Measurements from ENCODE around the gene KCNMA1. TPM values are rescaled to one million over a fixed set of nuclear protein-coding genes. Genes with fewer than 3 reads are reported as not detected.

The KCNMA1 gene
- total and polyA plus RNA-seq, 10 of the 15 experiments (the other 5 are each of a cell fraction or from before 2014, with no cell fraction given), result 8.5 to 77.0 (median 21.3) TPM

- TF ChIP-seq SPI1 (IDR thresholded peaks at IDR 0.05; ENCODE audit: borderline replicate concordance, insufficient read depth, low read depth, low read length), result no peak
- TF ChIP-seq NFYB (IDR thresholded peaks at IDR 0.05; ENCODE audit: insufficient read depth, low read depth, low read length), result no peak
- TF ChIP-seq ELK1 (IDR thresholded peaks at IDR 0.05; ENCODE audit: low read depth, low read length), result no peak
- no peak for TF ChIP-seq TCF3 (IDR thresholded peaks at IDR 0.05; ENCODE audit: borderline replicate concordance, insufficient read depth, low read depth, low read length)
- TF ChIP-seq BMI1 (IDR thresholded peaks at IDR 0.05; ENCODE audit: borderline replicate concordance), result no peak
- TF ChIP-seq BCL3 (IDR thresholded peaks at IDR 0.05; ENCODE audit: borderline replicate concordance, insufficient read depth, low read depth, low read length, poor library complexity, severe bottlenecking), result no peak
Measured at GRCh38 chr10:76992467-76992866, 645.1 kb downstream of the KCNMA1 start (continued).

GRCh38 chr10:76991621-76992020 is 646.0 kb downstream of the KCNMA1 start:
- 0% methylated on average over 2 of the region's 2 CpGs for WGBS (ENCODE audit: insufficient coverage, insufficient replicate concordance, low lambda C conversion rate, missing lambda C conversion rate)
- in situ Hi-C loops (cut with MboI), result no loop called here
- TF ChIP-seq SMC3 (IDR thresholded peaks at IDR 0.05; ENCODE audit: borderline replicate concordance, low read length), result no peak
- TF ChIP-seq PML (IDR thresholded peaks at IDR 0.05; ENCODE audit: low read length), result no peak
- TF ChIP-seq PRDM15 (CRISPR knock-in tag; IDR thresholded peaks at IDR 0.05), result no peak
- TF ChIP-seq SREBF1 (IDR thresholded peaks at IDR 0.05; ENCODE audit: low read length), result no peak
- no peak for TF ChIP-seq SUZ12 (IDR thresholded peaks at IDR 0.05; ENCODE audit: unreplicated experiment)
- no peak for TF ChIP-seq CREB1 (IDR thresholded peaks at IDR 0.05; ENCODE audit: low read depth)
- no peak for TF ChIP-seq IKZF1 (conservative IDR thresholded peaks at IDR 0.05)
- no peak for TF ChIP-seq PKNOX1 (IDR thresholded peaks at IDR 0.05)
- TF ChIP-seq STAT1 (conservative IDR thresholded peaks at IDR 0.05), result no peak

More at GRCh38 chr10:76991621-76992020, 646.0 kb downstream of the KCNMA1 start:
- FAIRE-seq (no peak), DNase-seq (ENCODE audit: low read depth, low spot score) (no peak), ATAC-seq (no peak)
- ChIA-PET POLR2A (no interaction called here), SMC1A (ENCODE audit: uncharacterized antibody, unreplicated experiment) (interaction anchor here (1.0 to 2.2 kb wide), 3 partner anchors 8 to 13 kb away, joined by 3 to 9 read pairs (median 4); no protein-coding TSS in a partner anchor), CTCF (interaction anchor here (0.9 to 3.0 kb wide), 3 partner anchors 8 to 117 kb away, joined by 3 to 20 read pairs (median 3); no protein-coding TSS in a partner anchor), RAD21 (ENCODE audit: unreplicated experiment) (no interaction called here)
- BruUV-seq (replicated peaks), result no TSS peak
- Histone ChIP-seq H3K4me1 (ENCODE audit: control insufficient read depth, insufficient read depth, low read length) (no peaks in the 10 kb centered on the region), H3K27ac (ENCODE audit: control insufficient read depth, insufficient read depth) (no peak overlapping the region), H3K4me3 (no peak overlapping the region), H3K9me3 (replicated peaks; ENCODE audit: control insufficient read depth, insufficient read depth, low read length) (no peaks in the 10 kb centered on the region), H3K4me2 (ENCODE audit: control insufficient read depth, insufficient read depth) (no peak overlapping the region), H3K36me3 (ENCODE audit: control insufficient read depth in 2 of 2, insufficient read depth in 2 of 2, low read length in 1 of 2) (no peaks in the 10 kb centered on the region), H2AFZ (ENCODE audit: control insufficient read depth, low read depth, low read length) (no peak overlapping the region), H3K27me3 (replicated peaks in 1 of 2; ENCODE audit: control insufficient read depth in 2 of 2, insufficient read depth in 2 of 2, low read length in 1 of 2) (no peaks in the 10 kb centered on the region), H4K20me1 (ENCODE audit: control insufficient read depth, insufficient read depth) (no peaks in the 10 kb centered on the region), H3K9ac (ENCODE audit: control insufficient read depth, insufficient read depth, low read length) (no peak overlapping the region), H3K79me2 (ENCODE audit: control insufficient read depth, insufficient read depth, low read length) (no peaks in the 10 kb centered on the region)
- intact Hi-C loops (cut with micrococcal nuclease; ENCODE audit: unreplicated experiment), result no loop called here
